DOHH2 (cell line): Measurements from ENCODE around the gene HSPB3.

Experiments used
- EZH2phosphoT487 ChIP-seq: fragments of 200-600 bp; sonication (generic); IDR thresholded peaks from 2 replicates; pipeline ENCODE4 v1.6.1; 2017; ENCODE audit warnings: borderline replicate concordance, mild to moderate bottlenecking, antibody characterized with exemption, low read length, moderate library complexity, mixed read lengths
- TF ChIP-seq, protein P1 (sequence below): fragments of 200-600 bp; sonication (generic); IDR thresholded peaks from one replicate; pipeline ENCODE4 v1.5.1; 2014; ENCODE audit warnings: antibody characterized with exemption, mild to moderate bottlenecking, low read depth, low read length; ENCODE audit not compliant: poor library complexity, severe bottlenecking

DNA sequence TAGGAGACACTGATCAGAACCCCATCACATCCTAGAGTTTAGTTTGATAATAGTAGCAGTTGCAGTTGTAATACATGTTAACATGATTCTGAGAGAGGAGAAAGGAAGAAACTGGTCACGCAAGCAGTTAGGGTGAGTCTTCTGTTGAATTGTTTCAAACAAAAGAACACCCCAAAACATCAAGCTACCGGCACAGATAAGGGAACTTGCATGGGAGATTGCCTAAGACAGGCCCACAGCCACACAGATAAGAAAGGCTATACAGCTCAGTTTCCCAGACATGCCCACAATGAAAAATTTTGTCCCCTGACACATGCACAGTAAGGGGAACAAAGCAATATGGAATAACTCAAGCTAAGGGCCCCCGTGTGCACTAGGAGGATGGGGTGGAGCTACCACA, 15.9 kb downstream of the HSPB3 start:
- TF ChIP-seq, protein P1, sequence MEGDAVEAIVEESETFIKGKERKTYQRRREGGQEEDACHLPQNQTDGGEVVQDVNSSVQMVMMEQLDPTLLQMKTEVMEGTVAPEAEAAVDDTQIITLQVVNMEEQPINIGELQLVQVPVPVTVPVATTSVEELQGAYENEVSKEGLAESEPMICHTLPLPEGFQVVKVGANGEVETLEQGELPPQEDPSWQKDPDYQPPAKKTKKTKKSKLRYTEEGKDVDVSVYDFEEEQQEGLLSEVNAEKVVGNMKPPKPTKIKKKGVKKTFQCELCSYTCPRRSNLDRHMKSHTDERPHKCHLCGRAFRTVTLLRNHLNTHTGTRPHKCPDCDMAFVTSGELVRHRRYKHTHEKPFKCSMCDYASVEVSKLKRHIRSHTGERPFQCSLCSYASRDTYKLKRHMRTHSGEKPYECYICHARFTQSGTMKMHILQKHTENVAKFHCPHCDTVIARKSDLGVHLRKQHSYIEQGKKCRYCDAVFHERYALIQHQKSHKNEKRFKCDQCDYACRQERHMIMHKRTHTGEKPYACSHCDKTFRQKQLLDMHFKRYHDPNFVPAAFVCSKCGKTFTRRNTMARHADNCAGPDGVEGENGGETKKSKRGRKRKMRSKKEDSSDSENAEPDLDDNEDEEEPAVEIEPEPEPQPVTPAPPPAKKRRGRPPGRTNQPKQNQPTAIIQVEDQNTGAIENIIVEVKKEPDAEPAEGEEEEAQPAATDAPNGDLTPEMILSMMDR = no peak
- TF ChIP-seq EZH2phosphoT487 = no peak
